T-helper 22 cell (primary cell): ENCODE results near the gene PWP1.
"Not testable (repeated sequence)": the region's sequence is repeated elsewhere in the genome, so short reads cannot be mapped to it uniquely, and the experiment has no call there.

Experiments
- DNase-seq: peaks from one replicate; pipeline ENCODE4 v3.0.0-alpha.2; 2020; ENCODE audit warnings: low read depth

PWP1 gene

GRCh38 chr12:107668320-107669098, 17.1 kb upstream of the PWP1 start:
- DNase-seq: no peak

GRCh38 chr12:107669946-107670345, 15.7 kb upstream of the PWP1 start:
- no peak for DNase-seq

- DNase-seq: no peak
Measured at GRCh38 chr12:107670999-107671643, 14.5 kb upstream of the PWP1 start.

- no peak for DNase-seq
Measured at GRCh38 chr12:107677671-107678070, 7.9 kb upstream of the PWP1 start.

- no peak for DNase-seq
Measured at GRCh38 chr12:107679336-107679735, 6.3 kb upstream of the PWP1 start.

GRCh38 chr12:107681455-107681835, 4.2 kb upstream of the PWP1 start:
- no peak for DNase-seq

GRCh38 chr12:107681836-107682820, 3.5 kb upstream of the PWP1 start:
- no peak for DNase-seq

GRCh38 chr12:107684029-107684795, 1.4 kb upstream of the PWP1 start:
- DNase-seq: no peak

GRCh38 chr12:107684990-107685359, 624 bp upstream of the PWP1 start:
- no peak for DNase-seq

- DNase-seq: not testable (repeated sequence)
Measured at GRCh38 chr12:107695772-107696171, 10.2 kb downstream of the PWP1 start.

GRCh38 chr12:107702106-107702505, 16.5 kb downstream of the PWP1 start:
- DNase-seq: no peak

- no peak for DNase-seq
Measured at GRCh38 chr12:107704041-107704440, 18.4 kb downstream of the PWP1 start.

- not testable (repeated sequence) for DNase-seq
Measured at GRCh38 chr12:107705522-107705921, 19.9 kb downstream of the PWP1 start.

- DNase-seq: no peak
Measured at GRCh38 chr12:107715780-107716179, 30.2 kb downstream of the PWP1 start.

GRCh38 chr12:107718606-107719005, 33.0 kb downstream of the PWP1 start:
- DNase-seq: no peak

GRCh38 chr12:107727327-107727726, 41.7 kb downstream of the PWP1 start:
- not testable (repeated sequence) for DNase-seq

GRCh38 chr12:107727742-107728141, 42.1 kb downstream of the PWP1 start:
- DNase-seq: not testable (repeated sequence)

- DNase-seq: no peak
Measured at GRCh38 chr12:107730618-107731341, 45.2 kb downstream of the PWP1 start.

GRCh38 chr12:107731366-107731765, 45.8 kb downstream of the PWP1 start:
- DNase-seq: no peak

GRCh38 chr12:107732365-107732764, 46.8 kb downstream of the PWP1 start:
- DNase-seq: no peak

GRCh38 chr12:107734139-107734538, 48.5 kb downstream of the PWP1 start:
- no peak for DNase-seq
